H9 (cell line): ENCODE data around the gene DMAP1. TPM values are rescaled to one million over a fixed set of nuclear protein-coding genes. Genes with fewer than 3 reads are reported as not detected.

Experiments
- DNase-seq: peaks from one replicate; pipeline ENCODE4 v3.0.0-alpha.2; 2017
- H2AFZ ChIP-seq: one replicate; pipeline ENCODE4 v1.6.1; 2013; ENCODE audit warnings: mild to moderate bottlenecking, low read length, control low read depth, moderate library complexity
- H2AK5ac ChIP-seq: 2 replicates; pipeline ENCODE4 v1.6.1; 2013; ENCODE audit warnings: low read length, control low read depth, mixed read lengths; ENCODE audit not compliant: insufficient read length
- H2BK120ac ChIP-seq: one replicate; pipeline ENCODE4 v1.6.1; 2013; ENCODE audit warnings: low read depth, mild to moderate bottlenecking, low read length, control low read depth, inconsistent platforms; ENCODE audit not compliant: poor library complexity, severe bottlenecking
- H2BK12ac ChIP-seq: 2 replicates; pipeline ENCODE4 v1.6.1; 2013; ENCODE audit warnings: low read length, control low read depth, mixed read lengths, low read depth; ENCODE audit not compliant: insufficient read length
- H2BK15ac ChIP-seq: 2 replicates; pipeline ENCODE4 v1.6.1; 2013; ENCODE audit warnings: low read depth, low read length, control low read depth
- H2BK20ac ChIP-seq: one replicate; pipeline ENCODE4 v1.6.1; 2013; ENCODE audit warnings: low read depth, mild to moderate bottlenecking, low read length, control low read depth, inconsistent platforms; ENCODE audit not compliant: poor library complexity, severe bottlenecking
- H2BK5ac ChIP-seq: 2 replicates; pipeline ENCODE4 v1.6.1; 2013; ENCODE audit warnings: low read length, control low read depth, mixed read lengths; ENCODE audit not compliant: insufficient read length
- H3K14ac ChIP-seq: 2 replicates; pipeline ENCODE4 v1.6.1; 2013; ENCODE audit warnings: low read length, control low read depth; ENCODE audit not compliant: insufficient read depth
- H3K18ac ChIP-seq: 2 replicates; pipeline ENCODE4 v1.6.1; 2013; ENCODE audit warnings: low read depth, mild to moderate bottlenecking, mixed read lengths, low read length, control low read depth; ENCODE audit not compliant: insufficient read length
- H3K23ac ChIP-seq: 2 replicates; pipeline ENCODE4 v1.6.1; 2013; ENCODE audit warnings: low read length, control low read depth, mixed read lengths, low read depth; ENCODE audit not compliant: insufficient read length
- H3K23me2 ChIP-seq: 2 replicates; pipeline ENCODE4 v1.6.1; 2013; ENCODE audit warnings: low read depth, mild to moderate bottlenecking, mixed read lengths, low read length, control low read depth; ENCODE audit not compliant: insufficient read length, poor library complexity, severe bottlenecking
- H3K27ac ChIP-seq: 2 replicates; pipeline ENCODE4 v1.5.1; 2013; ENCODE audit warnings: low read length, control low read depth, mixed read lengths, low read depth; ENCODE audit not compliant: insufficient read length
- H3K27me3 ChIP-seq: 2 replicates; pipeline ENCODE4 v1.6.1; 2013; ENCODE audit warnings: low read length, control low read depth, inconsistent platforms; ENCODE audit not compliant: insufficient read depth
- H3K4ac ChIP-seq: 2 replicates; pipeline ENCODE4 v1.6.1; 2013; ENCODE audit warnings: low read depth, mild to moderate bottlenecking, control low read depth, inconsistent platforms, low read length, moderate library complexity
- H3K4me1 ChIP-seq: 2 replicates; pipeline ENCODE4 v1.6.1; 2013; ENCODE audit warnings: low read length, control low read depth, inconsistent platforms; ENCODE audit not compliant: insufficient read depth
- H3K4me2 ChIP-seq: 2 replicates; pipeline ENCODE4 v1.6.1; 2013; ENCODE audit warnings: low read length, control low read depth, mixed read lengths; ENCODE audit not compliant: insufficient read length, insufficient read depth
- H3K56ac ChIP-seq: 2 replicates; pipeline ENCODE4 v1.6.1; 2013; ENCODE audit warnings: low read depth, mild to moderate bottlenecking, mixed read lengths, low read length, control low read depth; ENCODE audit not compliant: insufficient read length
- H3K79me1 ChIP-seq: 2 replicates; pipeline ENCODE4 v1.6.1; 2013; ENCODE audit warnings: low read depth, mild to moderate bottlenecking, moderate library complexity, low read length, control low read depth, inconsistent platforms; ENCODE audit not compliant: insufficient read depth, poor library complexity, severe bottlenecking
- H3K79me2 ChIP-seq: 2 replicates; pipeline ENCODE4 v1.6.1; 2013; ENCODE audit warnings: low read length, control low read depth, inconsistent platforms; ENCODE audit not compliant: insufficient read depth
- H3K9ac ChIP-seq: 2 replicates; pipeline ENCODE4 v1.6.1; 2013; ENCODE audit warnings: low read length, control low read depth, mixed read lengths; ENCODE audit not compliant: insufficient read length; ENCODE audit errors: extremely low read depth
- H3K9me3 ChIP-seq: one replicate; pipeline ENCODE4 v1.6.1; 2013; ENCODE audit warnings: low read depth, low read length, inconsistent platforms; ENCODE audit not compliant: control insufficient read depth
- H3T11ph ChIP-seq: one replicate; pipeline ENCODE4 v1.6.1; 2013; ENCODE audit warnings: mild to moderate bottlenecking, low read length, control low read depth, inconsistent platforms
- H4K20me1 ChIP-seq: one replicate; pipeline ENCODE4 v1.6.1; 2013; ENCODE audit not compliant: control insufficient read depth, insufficient read length, insufficient read depth
- H4K5ac ChIP-seq: 2 replicates; pipeline ENCODE4 v1.6.1; 2013; ENCODE audit warnings: low read depth, mild to moderate bottlenecking, mixed read lengths, low read length, control low read depth; ENCODE audit not compliant: insufficient read length
- H4K8ac ChIP-seq: replicated peaks from 2 replicates; pipeline ENCODE4 v1.6.1; 2013; ENCODE audit warnings: low read length, control low read depth, mixed read lengths, low read depth; ENCODE audit not compliant: insufficient read length
- H4K91ac ChIP-seq: 2 replicates; pipeline ENCODE4 v1.6.1; 2013; ENCODE audit warnings: low read depth, mild to moderate bottlenecking, moderate library complexity, mixed read lengths, low read length, control low read depth; ENCODE audit not compliant: insufficient read length
- H3K27ac Mint-ChIP-seq, 3 experiments: 2 replicates in 2 of 3; 3 replicates in 1 of 3; pipeline ENCODE4 v1.8.0; 2020 to 2021; ENCODE audit warnings: mixed read lengths in 3 of 3, mild to moderate bottlenecking in 1 of 3, moderate library complexity in 1 of 3
- H3K27me3 Mint-ChIP-seq: 2 replicates; pipeline ENCODE4 v1.8.0; 2021; ENCODE audit warnings: low read depth, mild to moderate bottlenecking, moderate library complexity, mixed read lengths
- H3K36me3 Mint-ChIP-seq, 3 experiments: 2 replicates in 2 of 3; 3 replicates in 1 of 3; pipeline ENCODE4 v1.8.0; 2020 to 2021; ENCODE audit warnings: low read depth in 3 of 3, mixed read lengths in 3 of 3; ENCODE audit not compliant: insufficient read depth in 1 of 3
- H3K4me1 Mint-ChIP-seq, 2 experiments: 2 replicates each; pipeline ENCODE4 v1.8.0; 2020; ENCODE audit warnings: mixed read lengths in 2 of 2
- H3K4me3 Mint-ChIP-seq, 2 experiments: 2 replicates in 1 of 2; 3 replicates in 1 of 2; pipeline ENCODE4 v1.8.0; 2020 to 2021; ENCODE audit warnings: mild to moderate bottlenecking in 2 of 2, mixed read lengths in 2 of 2, moderate library complexity in 1 of 2
- H3K9me3 Mint-ChIP-seq, 2 experiments: 2 replicates in 1 of 2; 3 replicates in 1 of 2; pipeline ENCODE4 v1.8.0; 2020; ENCODE audit warnings: mild to moderate bottlenecking in 2 of 2, mixed read lengths in 2 of 2, moderate library complexity in 1 of 2
- CTCF ChIP-seq: fragments of 200-600 bp; sonication (generic); conservative IDR thresholded peaks from 3 replicates; pipeline ENCODE4 v1.8.0; 2021; ENCODE audit warnings: antibody characterized with exemption, mild to moderate bottlenecking
- WGBS: extraction: QIAGEN DNeasy Blood & Tissue Kit; methylation state at CpG from one replicate; pipeline ENCODE4 v1.1.7; 2013; ENCODE audit warnings: missing lambda C conversion rate, low lambda C conversion rate, mixed read lengths; ENCODE audit not compliant: insufficient read length; ENCODE audit errors: extremely low coverage; 5-methylcytosine and 5-hydroxymethylcytosine counted together
- total RNA-seq: library from RNA; stranded (reverse); gene quantifications from 2 replicates; pipeline ENCODE4 v1.2.1, GENCODE V29; 2021

DMAP1 gene
- total RNA-seq, 1 experiment from 2014 or later: 55.3 TPM

DNA sequence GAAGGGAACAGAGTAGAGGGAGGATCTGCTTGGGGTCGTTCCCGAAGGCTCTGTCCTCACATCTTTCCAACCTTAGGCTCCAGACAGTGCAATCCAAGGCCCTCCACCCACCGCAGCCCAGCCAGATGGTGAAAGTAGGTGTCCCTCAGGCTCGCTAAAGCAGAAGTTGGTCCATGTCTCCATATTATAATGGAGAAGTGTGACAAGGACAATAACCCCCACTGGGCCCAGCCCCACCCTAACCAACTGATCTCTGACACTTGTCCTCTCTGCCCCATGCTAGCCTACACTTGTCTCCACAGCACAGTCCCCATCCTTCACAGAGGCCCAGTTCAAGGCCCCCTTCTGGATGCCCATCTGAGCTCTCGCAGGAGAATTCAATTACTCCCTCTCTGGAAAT, 48.7 kb downstream of the DMAP1 start:
- Histone ChIP-seq H2BK5ac (no peak overlapping the region), H4K8ac (no peak overlapping the region), H2BK15ac (no peak overlapping the region), H3K9ac (no peak overlapping the region), H3K27me3 (no peaks in the 10 kb centered on the region), H3K14ac (no peak overlapping the region), H2BK120ac (no peak overlapping the region), H3K4me1 (peaks cover 4% of the 10 kb centered on the region; the same call in 1 of the 2 replicates), H2AFZ (no peak overlapping the region), H3K27ac (no peak overlapping the region), H3K79me1 (no peaks in the 10 kb centered on the region), H3K18ac (no peak overlapping the region), H4K91ac (no peak overlapping the region), H3T11ph (no peak overlapping the region), H3K4me2 (no peak overlapping the region), H3K79me2 (no peaks in the 10 kb centered on the region), H3K4ac (no peak overlapping the region), H3K56ac (no peak overlapping the region), H2BK12ac (no peak overlapping the region), H4K20me1 (no peaks in the 10 kb centered on the region), H2AK5ac (no peak overlapping the region), H3K23me2 (no peaks in the 10 kb centered on the region), H4K5ac (no peak overlapping the region), H3K9me3 (no peaks in the 10 kb centered on the region), H3K23ac (no peak overlapping the region), H2BK20ac (no peak overlapping the region)
- Mint-ChIP-seq H3K4me1 (peaks cover 34 to 55% of the 10 kb centered on the region in 2 experiments), H3K4me3 (no peak overlapping the region), H3K36me3 (peaks cover 0 to 2% (median 0%) of the 10 kb centered on the region in 3 experiments; a peak in 4 of 7 replicates), H3K9me3 (no peaks in the 10 kb centered on the region), H3K27ac (peak overlapping the region; percentile 19 to 94 (median 41); a peak in 5 of 7 replicates), H3K27me3 (no peaks in the 10 kb centered on the region)
- no peak for TF ChIP-seq CTCF
- WGBS: no CpG with 5 or more reads among the region's 5 CpGs
- no peak for DNase-seq
